SH-SY5Y (cell line): Measurements from ENCODE around the gene KPNA3.

Experiments
- GATA2 ChIP-seq: IDR thresholded peaks from 2 replicates; pipeline ENCODE4 v1.6.1; 2011; ENCODE audit warnings: mild to moderate bottlenecking, low read depth, low read length
- GATA3 ChIP-seq: IDR thresholded peaks from 2 replicates; pipeline ENCODE4 v1.6.1; 2011; ENCODE audit warnings: low read depth, mild to moderate bottlenecking, low read length, moderate library complexity

DNA sequence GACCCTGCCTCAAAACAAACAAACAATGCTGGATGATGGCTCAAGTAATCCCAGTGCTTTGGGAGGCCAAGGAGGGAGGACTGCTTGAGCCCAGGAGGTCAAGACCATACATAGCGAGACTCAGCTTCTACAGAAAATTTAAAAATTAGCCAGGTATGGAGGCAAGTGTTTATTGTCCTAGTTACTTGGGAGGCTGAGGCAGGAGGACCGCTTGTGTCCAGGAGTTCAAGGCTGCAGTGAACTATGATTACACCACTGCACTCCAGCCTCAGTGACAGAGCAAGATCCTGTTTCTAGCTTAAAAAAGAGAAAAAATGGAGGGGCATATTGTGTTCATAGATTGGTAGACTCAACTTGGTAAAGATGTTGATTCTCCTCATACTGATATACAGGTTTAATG is 36.2 kb downstream of the KPNA3 start:
- TF ChIP-seq GATA2: no peak
- TF ChIP-seq GATA3: no peak
